ENCODE measurements around the gene INHBC. TPM values are rescaled to one million over a fixed set of nuclear protein-coding genes. Genes with fewer than 3 reads are reported as not detected.
"Not testable (repeated sequence)": the region's sequence is repeated elsewhere in the genome, so short reads cannot be mapped to it uniquely, and the experiment has no call there.

INHBC gene
- total RNA-seq, 1 experiment from 2014 or later: not detected

GRCh38 chr12:57485695-57486094 lies 51.1 kb downstream of the INHBC start:
- no peak for DNase-seq (ENCODE audit: low read depth)

GRCh38 chr12:57487055-57487596 lies 52.5 kb downstream of the INHBC start:
- no peak for DNase-seq (ENCODE audit: low read depth)

GRCh38 chr12:57487597-57488401 lies 53.2 kb downstream of the INHBC start, which contains the start of gene MARS1:
MARS1 (plus strand) TSS chr12:57488068; CDS start chr12:57488091, 23 bp downstream.
- peak; percentile 96 for DNase-seq (ENCODE audit: low read depth)

GRCh38 chr12:57488402-57489156 lies 54.0 kb downstream of the INHBC start:
- DNase-seq (ENCODE audit: low read depth): peak; percentile 31

GRCh38 chr12:57489157-57489641 lies 54.6 kb downstream of the INHBC start:
- no peak for DNase-seq (ENCODE audit: low read depth)

- no peak for DNase-seq (ENCODE audit: low read depth)
These were observed 55.5 kb downstream of the INHBC start for GRCh38 chr12:57490126-57490525.

- no peak for DNase-seq (ENCODE audit: low read depth)
These were observed 57.1 kb downstream of the INHBC start for GRCh38 chr12:57491393-57492280.

GRCh38 chr12:57495051-57495701 lies 60.6 kb downstream of the INHBC start:
- DNase-seq (ENCODE audit: low read depth): not testable (repeated sequence)

GRCh38 chr12:57496822-57497221 lies 62.2 kb downstream of the INHBC start:
- no peak for DNase-seq (ENCODE audit: low read depth)

GRCh38 chr12:57497223-57498131 lies 62.9 kb downstream of the INHBC start:
- no peak for DNase-seq (ENCODE audit: low read depth)

- DNase-seq (ENCODE audit: low read depth): no peak
These were observed 63.5 kb downstream of the INHBC start for GRCh38 chr12:57498132-57498502.

- no peak for DNase-seq (ENCODE audit: low read depth)
These were observed 64.0 kb downstream of the INHBC start for GRCh38 chr12:57498571-57498970.

GRCh38 chr12:57500213-57500612 lies 65.6 kb downstream of the INHBC start:
- DNase-seq (ENCODE audit: low read depth): no peak

Other genes starting within 250 kb of the INHBC start
- gene NXPH4, start 218.0 kb upstream of the INHBC start, total RNA-seq (2014; rRNA removed): 1.2 and 1.4 TPM in 2 replicates
- gene SHMT2, start 205.1 kb upstream of the INHBC start, total RNA-seq (2014; rRNA removed): 143 and 171 TPM in 2 replicates
- gene STAC3, start 183.6 kb upstream of the INHBC start, total RNA-seq (2014; rRNA removed): 10.0 and 29.8 TPM in 2 replicates
- gene R3HDM2, start 3.7 kb upstream of the INHBC start, total RNA-seq (2014; rRNA removed): 16.5 and 16.6 TPM in 2 replicates
- gene INHBE, start 20.5 kb downstream of the INHBC start, total RNA-seq (2014; rRNA removed): 0.26 and 0.40 TPM in 2 replicates
- gene GLI1, start 25.0 kb downstream of the INHBC start, total RNA-seq (2014; rRNA removed): 1.1 and 1.2 TPM in 2 replicates
- 0.23 TPM in 1 of 2 replicates, not detected in the other for gene ARHGAP9, start 45.1 kb downstream of the INHBC start, total RNA-seq (2014; rRNA removed)
- gene MARS1, start 53.3 kb downstream of the INHBC start, total RNA-seq (2014; rRNA removed): 80.1 and 92.7 TPM in 2 replicates
- gene DDIT3, start 85.7 kb downstream of the INHBC start, total RNA-seq (2014; rRNA removed): 15.3 and 15.7 TPM in 2 replicates
- 4.2 and 7.5 TPM in 2 replicates for gene MBD6, start 88.0 kb downstream of the INHBC start, total RNA-seq (2014; rRNA removed)
- gene DCTN2, start 112.4 kb downstream of the INHBC start, total RNA-seq (2014; rRNA removed): 177 and 202 TPM in 2 replicates
- 0.06 TPM in 1 of 2 replicates, not detected in the other for gene KIF5A, start 115.3 kb downstream of the INHBC start, total RNA-seq (2014; rRNA removed)
- 19.1 and 23.3 TPM in 2 replicates for gene PIP4K2C, start 156.4 kb downstream of the INHBC start, total RNA-seq (2014; rRNA removed)
- 19.3 and 22.0 TPM in 2 replicates for gene DTX3, start 170.0 kb downstream of the INHBC start, total RNA-seq (2014; rRNA removed)
- 13.8 and 14.6 TPM in 2 replicates for gene ARHGEF25, start 176.7 kb downstream of the INHBC start, total RNA-seq (2014; rRNA removed)
- 2.8 and 4.9 TPM in 2 replicates for gene B4GALNT1, start 198.4 kb downstream of the INHBC start, total RNA-seq (2014; rRNA removed)